GM19467 (cell line): Measurements from ENCODE around the gene CCN6.
"Not testable (repeated sequence)": the region's sequence is repeated elsewhere in the genome, so short reads cannot be mapped to it uniquely, and the experiment has no call there.

ENCODE experiments used
- ATAC-seq: cut with Tn5 transposase; IDR thresholded peaks from one replicate; pipeline ENCODE4 v1.9.1; 2021; ENCODE audit warnings: mild to moderate bottlenecking, moderate library complexity; ENCODE audit not compliant: unreplicated experiment

The CCN6 gene

DNA sequence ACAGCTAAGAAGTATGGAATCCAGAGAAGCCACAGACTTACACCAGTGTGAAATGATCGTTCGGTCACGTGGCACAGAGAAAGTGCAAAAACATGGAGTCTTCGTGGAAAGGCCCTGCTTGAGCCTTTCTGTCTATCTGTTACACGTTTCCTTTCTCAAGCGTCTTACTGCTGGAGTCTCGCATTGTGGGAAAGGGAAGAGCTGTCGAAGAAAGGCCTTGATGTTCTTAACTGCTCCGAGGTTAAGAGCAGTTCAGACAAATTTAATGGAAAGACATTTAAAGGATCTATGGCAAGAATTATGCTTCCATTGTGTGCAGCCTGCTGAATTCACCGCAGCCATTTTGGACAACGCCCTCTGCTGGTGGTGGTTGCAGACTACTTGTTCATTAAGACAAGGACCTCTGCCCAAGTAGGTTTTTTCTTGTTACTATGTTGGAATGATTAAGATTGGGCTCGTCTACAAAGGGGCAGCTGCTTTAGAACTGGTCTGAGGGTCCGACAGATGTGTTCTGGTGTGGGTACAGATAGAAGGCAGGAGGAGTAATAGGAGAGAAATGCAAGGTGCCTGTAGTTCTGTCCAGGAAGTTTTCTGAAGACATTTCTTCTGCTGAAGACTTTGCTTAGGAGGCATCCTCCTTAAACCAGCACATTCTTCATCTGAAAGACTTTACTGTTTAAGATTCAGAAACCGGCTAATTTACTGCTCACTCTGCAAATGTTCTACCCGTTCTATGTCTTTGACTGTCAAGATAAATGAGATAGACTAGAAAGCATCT, 24.7 kb upstream of the CCN6 start:
- ATAC-seq: no peak

DNA sequence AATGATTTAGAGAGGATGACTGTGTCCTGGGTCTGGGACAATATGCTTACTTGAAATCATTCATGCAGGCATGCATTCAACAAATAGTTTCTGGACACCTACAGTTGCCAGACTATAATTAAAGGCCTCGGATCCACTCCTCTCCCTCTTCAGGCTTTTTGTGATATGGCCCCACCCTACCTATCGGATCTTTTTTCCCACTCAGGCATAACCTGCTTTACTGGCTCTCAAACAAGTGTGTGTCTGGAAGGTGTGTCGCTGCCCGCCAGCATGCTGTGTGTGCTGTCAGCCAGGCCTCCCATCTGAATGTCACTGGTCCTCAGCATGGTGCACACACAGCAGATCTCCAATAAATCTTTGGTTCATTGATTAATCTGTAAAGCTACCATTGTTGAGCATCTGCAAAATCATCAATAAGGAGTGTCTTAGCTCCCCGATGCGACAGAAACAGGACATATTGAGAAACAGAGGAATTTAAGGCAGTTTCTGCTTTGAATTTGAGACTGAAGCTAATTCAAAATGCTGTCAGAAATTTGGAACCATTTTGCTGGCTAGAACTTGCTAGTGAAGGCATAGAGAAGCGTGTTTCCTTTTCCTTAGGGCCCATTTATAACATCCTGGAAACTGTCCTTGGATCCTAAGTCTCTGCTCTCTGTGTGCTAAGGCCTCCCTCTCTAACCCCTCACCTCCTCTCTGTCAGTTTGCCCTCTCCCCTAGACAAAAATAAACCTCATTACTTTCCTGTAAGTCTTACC, 23.5 kb upstream of the CCN6 start:
- no peak for ATAC-seq

- no peak for ATAC-seq
Observed at GRCh38 chr6:112030961-112031660, 22.8 kb upstream of the CCN6 start.

DNA sequence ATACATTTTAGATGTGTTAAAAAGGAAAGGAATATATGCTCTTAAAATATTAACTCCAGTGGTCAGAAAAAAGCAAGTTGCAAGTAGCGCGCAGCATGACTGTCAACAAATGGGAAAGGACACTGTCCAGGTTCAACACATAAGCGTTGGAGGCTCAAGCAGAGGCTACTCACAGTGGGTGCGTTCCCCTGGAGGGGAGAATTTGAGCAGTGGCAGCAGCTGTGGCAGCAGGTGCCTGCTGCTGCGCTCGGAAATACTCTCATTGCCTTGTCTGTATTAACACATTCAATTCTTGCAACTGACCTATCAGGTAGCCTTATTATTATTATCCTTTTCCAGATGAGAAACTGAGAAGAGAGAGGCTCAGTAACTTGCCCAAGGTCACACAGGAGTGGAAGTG, 21.9 kb upstream of the CCN6 start:
- no peak for ATAC-seq

DNA sequence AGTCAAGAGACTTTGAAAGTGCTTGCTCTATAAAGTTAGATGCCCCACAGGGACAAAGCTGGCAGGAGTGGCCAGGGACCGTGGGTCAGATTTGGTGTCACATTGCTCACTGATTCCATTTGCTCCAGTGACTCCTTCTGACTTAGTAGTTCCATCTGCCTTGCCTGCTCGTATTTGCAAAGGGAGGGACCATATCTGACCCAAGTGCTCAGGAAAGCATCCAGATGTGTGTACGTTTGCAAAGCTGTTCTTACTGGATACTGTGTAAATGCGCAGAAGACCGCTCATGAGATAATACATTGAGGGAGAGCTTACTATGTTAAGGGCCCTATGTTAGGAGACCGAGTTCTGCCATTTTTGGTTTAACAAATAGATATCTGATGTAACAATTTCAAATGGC, 21.2 kb upstream of the CCN6 start:
- no peak for ATAC-seq

DNA sequence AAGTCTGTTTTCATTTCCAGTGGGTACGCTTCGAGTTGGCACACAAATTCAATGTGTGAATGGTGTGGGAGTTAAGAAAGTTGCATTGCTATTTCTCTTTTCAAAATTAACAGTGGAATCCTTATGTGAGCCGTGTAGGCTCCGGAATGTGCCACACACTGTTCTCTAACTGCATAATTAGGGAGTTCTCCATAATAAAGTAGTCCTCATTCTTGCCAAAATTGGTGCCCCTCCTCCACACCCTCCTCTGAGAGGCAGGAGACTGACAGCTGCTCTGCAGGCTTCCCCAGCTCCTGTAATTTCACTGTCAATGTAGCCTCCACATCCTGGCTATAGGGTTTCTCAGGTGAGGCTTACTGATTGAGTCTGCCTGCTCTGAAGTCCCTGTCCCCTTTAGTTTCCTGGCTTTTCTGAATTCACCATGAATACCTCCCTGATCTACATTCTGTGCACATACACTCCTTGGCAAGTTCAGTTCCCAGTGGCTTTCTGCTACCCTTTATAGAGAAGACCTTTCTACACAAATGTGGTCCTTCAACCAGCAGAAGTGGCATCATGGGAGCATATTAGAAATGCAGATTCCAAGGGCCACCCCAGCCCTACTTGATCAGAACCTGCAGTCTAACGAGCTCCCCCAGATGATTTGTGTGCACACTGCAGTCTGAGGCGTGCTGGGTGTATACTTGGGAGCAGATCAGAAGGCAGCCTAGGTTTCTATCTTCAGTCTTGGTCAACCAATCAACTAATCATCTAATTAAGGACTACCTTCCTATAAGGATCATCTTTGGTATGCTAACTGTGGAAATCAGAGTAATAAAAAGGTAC, 19.9 kb upstream of the CCN6 start:
- no peak for ATAC-seq

GRCh38 chr6:112034616-112034995, 19.3 kb upstream of the CCN6 start:
- no peak for ATAC-seq

- no peak for ATAC-seq
Observed at GRCh38 chr6:112036088-112036637, 17.7 kb upstream of the CCN6 start.

DNA sequence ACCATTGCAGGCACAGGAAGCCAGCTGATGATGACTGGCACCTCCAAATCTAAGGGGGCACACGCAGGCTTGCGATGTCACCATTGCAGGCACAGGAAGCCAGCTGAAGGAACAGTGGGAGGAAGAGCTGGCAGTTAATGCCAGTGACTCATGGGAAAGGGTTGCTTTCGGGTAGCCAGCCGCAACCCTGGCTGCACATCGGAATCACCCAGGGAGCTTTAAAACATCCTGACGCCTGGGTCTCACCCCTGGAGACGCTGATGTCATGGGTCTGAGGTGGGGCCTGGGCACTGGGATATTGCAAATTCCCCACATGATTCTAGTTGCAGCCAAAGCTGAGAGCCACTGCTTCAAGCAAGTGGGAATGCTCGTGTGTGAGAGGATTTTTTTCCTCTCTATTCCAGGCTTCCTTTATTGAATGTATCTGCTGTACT, 16.1 kb upstream of the CCN6 start:
- no peak for ATAC-seq

GRCh38 chr6:112038268-112038667, 15.6 kb upstream of the CCN6 start:
- no peak for ATAC-seq

DNA sequence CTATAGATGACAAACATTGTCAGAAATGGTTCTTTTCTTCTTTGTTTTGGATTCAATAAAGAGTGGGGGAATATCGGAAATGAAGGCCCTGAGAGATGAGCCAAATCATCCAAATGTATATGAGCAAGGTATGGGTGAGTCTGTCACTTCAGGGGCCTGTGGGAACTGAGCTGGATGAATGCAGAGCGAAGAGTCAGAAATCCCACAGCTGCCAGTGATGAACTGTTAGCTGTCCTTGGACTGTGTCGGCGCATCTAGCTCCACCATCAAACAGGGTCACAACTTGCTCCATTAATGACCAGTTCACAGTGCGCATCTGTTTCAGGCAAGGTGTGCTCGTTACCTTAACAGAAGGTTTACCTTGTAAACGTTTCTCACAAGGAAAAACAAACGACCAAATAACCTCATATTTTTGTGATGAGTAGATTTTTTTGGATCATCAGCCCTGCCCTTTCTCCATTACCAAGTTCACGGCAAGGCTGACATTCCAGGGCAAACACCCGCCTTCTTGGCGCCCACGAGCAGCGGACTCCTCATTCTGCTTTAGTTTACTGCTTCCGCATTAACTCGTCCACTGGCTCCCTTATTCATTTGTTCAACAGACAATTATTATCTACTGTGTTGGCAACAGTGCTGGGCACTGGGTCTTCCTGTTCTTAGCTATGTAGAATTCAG, 15.0 kb upstream of the CCN6 start:
- no peak for ATAC-seq

GRCh38 chr6:112039431-112039770, 14.5 kb upstream of the CCN6 start:
- ATAC-seq: no peak

DNA sequence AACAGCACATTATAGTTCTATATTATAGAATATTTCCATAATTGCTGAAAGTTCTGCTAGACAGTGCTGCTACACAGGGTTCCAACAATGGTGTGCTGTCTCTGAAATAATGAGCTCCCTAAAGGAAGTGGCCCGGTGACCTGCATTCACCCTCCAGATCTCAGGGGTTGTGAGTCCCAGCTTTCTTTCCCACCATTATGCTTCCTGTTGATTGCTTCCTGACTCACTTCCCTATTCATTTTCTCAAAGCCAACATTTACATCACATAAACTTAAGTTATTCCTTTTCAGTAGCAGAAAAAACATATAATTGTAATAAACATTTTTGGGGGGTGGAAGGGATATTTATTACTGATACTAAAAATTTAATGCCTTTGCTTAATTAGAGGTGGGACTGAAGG, 12.9 kb upstream of the CCN6 start:
- no peak for ATAC-seq

GRCh38 chr6:112041535-112041934, 12.4 kb upstream of the CCN6 start:
- no peak for ATAC-seq

- ATAC-seq: peak; percentile 92
Observed at GRCh38 chr6:112043032-112044007, 10.6 kb upstream of the CCN6 start.

GRCh38 chr6:112044196-112044595, 9.7 kb upstream of the CCN6 start:
- ATAC-seq: no peak

- ATAC-seq: no peak
Observed at GRCh38 chr6:112044856-112045255, 9.0 kb upstream of the CCN6 start.

DNA sequence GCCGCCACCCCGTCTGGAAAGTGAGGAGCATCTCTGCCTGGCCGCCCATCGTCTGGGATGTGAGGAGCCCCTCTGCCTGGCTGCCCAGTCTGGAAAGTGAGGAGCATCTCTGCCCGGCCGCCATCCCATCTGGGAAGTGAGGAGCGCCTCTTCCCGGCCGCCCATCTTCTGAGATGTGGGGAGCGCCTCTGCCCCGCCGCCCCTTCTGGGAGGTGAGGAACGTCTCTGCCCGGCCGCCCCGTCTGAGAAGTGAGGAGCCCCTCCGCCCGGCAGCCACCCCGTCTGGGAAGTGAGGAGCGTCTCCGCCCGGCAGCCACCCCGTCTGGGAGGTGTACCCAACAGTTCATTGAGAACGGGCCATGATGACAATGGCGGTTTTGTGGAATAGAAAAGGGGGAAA, 6.4 kb upstream of the CCN6 start:
- ATAC-seq: not testable (repeated sequence)
